Breast epithelium (tissue), 3 donors: ENCODE results near the gene SH3TC1.

ENCODE experiments used
- POLR2A ChIP-seq: fragments of 450-650 bp; IDR thresholded peaks from one replicate; pipeline ENCODE4 v1.6.1; 2016; ENCODE audit warnings: antibody characterized with exemption, mild to moderate bottlenecking, moderate library complexity
- POLR2AphosphoS5 ChIP-seq, 3 donors: sonication (generic); formaldehyde crosslinking; IDR thresholded peaks; one replicate each; pipeline ENCODE4 v1.6.1; 2017; ENCODE audit warnings: antibody characterized with exemption in 3 of 3
- TF ChIP-seq, protein P1 (sequence below), 3 donors: fragments of 450-650 bp; IDR thresholded peaks; one replicate each; pipeline ENCODE4 v1.5.1; 2016 to 2017; ENCODE audit warnings: antibody characterized with exemption in 3 of 3, mild to moderate bottlenecking in 3 of 3, moderate library complexity in 3 of 3

DNA sequence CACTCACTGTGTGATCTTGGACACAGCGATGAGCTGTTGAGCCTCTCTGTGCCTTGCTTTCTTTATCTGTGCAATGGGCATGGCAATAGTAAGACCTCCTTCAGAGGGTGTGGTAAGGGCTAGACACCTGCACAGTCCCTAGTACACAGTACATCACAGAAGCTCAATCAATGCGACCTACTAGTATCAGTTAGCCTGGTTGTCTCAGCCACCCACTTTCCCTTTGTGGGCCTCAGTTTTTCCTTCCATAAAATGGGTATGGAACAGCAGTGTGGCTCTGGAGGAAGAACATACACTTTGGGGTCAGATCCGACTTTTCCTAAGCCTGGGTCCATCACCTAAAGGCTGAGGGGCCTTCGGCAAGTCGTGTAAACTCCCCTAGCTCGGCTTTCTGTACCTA, 67.0 kb downstream of the SH3TC1 start:
- no peak for TF ChIP-seq POLR2AphosphoS5 (IDR thresholded peaks at IDR 0.05)
- TF ChIP-seq POLR2A, result no peak
- TF ChIP-seq, protein P1, sequence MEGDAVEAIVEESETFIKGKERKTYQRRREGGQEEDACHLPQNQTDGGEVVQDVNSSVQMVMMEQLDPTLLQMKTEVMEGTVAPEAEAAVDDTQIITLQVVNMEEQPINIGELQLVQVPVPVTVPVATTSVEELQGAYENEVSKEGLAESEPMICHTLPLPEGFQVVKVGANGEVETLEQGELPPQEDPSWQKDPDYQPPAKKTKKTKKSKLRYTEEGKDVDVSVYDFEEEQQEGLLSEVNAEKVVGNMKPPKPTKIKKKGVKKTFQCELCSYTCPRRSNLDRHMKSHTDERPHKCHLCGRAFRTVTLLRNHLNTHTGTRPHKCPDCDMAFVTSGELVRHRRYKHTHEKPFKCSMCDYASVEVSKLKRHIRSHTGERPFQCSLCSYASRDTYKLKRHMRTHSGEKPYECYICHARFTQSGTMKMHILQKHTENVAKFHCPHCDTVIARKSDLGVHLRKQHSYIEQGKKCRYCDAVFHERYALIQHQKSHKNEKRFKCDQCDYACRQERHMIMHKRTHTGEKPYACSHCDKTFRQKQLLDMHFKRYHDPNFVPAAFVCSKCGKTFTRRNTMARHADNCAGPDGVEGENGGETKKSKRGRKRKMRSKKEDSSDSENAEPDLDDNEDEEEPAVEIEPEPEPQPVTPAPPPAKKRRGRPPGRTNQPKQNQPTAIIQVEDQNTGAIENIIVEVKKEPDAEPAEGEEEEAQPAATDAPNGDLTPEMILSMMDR (IDR thresholded peaks at IDR 0.05), result no peak
